Trophoblast cell (in vitro differentiated cells and primary cell): ENCODE results near the gene MSL3.

ENCODE experiments used
- DNase-seq, 2 donors: peaks; one replicate each; pipeline ENCODE4 v3.0.0-alpha.2; 2016
- H2AFZ ChIP-seq: 2 replicates; pipeline ENCODE4 v1.6.1; 2013; ENCODE audit warnings: low read length, moderate library complexity, mild to moderate bottlenecking; ENCODE audit not compliant: insufficient read depth, poor library complexity
- H2AK5ac ChIP-seq: 2 replicates; pipeline ENCODE4 v1.6.1; 2013; ENCODE audit warnings: mild to moderate bottlenecking, low read length
- H2BK120ac ChIP-seq: 2 replicates; pipeline ENCODE4 v1.6.1; 2013; ENCODE audit warnings: low read length, mild to moderate bottlenecking, moderate library complexity; ENCODE audit not compliant: insufficient read depth, poor library complexity
- H2BK12ac ChIP-seq: 2 replicates; pipeline ENCODE4 v1.6.1; 2013; ENCODE audit warnings: mild to moderate bottlenecking, low read length, moderate library complexity
- H2BK5ac ChIP-seq: 2 replicates; pipeline ENCODE4 v1.6.1; 2013; ENCODE audit warnings: low read length, low read depth, moderate library complexity, mild to moderate bottlenecking; ENCODE audit not compliant: poor library complexity
- H3K14ac ChIP-seq: 2 replicates; pipeline ENCODE4 v1.6.1; 2013; ENCODE audit warnings: mild to moderate bottlenecking, low read length
- H3K18ac ChIP-seq: 2 replicates; pipeline ENCODE4 v1.6.1; 2013; ENCODE audit warnings: mild to moderate bottlenecking, low read length
- H3K23ac ChIP-seq: 2 replicates; pipeline ENCODE4 v1.6.1; 2013; ENCODE audit warnings: low read length
- H3K27ac ChIP-seq: 2 replicates; pipeline ENCODE4 v1.5.1; 2013; ENCODE audit warnings: low read depth, mild to moderate bottlenecking, inconsistent platforms, low read length, moderate library complexity
- H3K27me3 ChIP-seq: 2 replicates; pipeline ENCODE4 v1.6.1; 2013; ENCODE audit warnings: inconsistent platforms, mild to moderate bottlenecking, low read length, moderate library complexity; ENCODE audit not compliant: insufficient read depth
- H3K36me3 ChIP-seq, 2 experiments: 1 replicate in 1 of 2; 2 replicates in 1 of 2; pipeline ENCODE4 v1.6.1; 2013; ENCODE audit warnings: low read length in 2 of 2, mild to moderate bottlenecking in 2 of 2, moderate library complexity in 1 of 2; ENCODE audit not compliant: insufficient read depth in 2 of 2, control insufficient read depth in 1 of 2
- H3K4ac ChIP-seq: 2 replicates; pipeline ENCODE4 v1.6.1; 2013; ENCODE audit warnings: low read depth, mild to moderate bottlenecking, low read length, moderate library complexity
- H3K4me1 ChIP-seq, 2 experiments: 1 replicate in 1 of 2; 2 replicates in 1 of 2; pipeline ENCODE4 v1.6.1; 2013; ENCODE audit warnings: low read length in 2 of 2, mild to moderate bottlenecking in 2 of 2, moderate library complexity in 1 of 2; ENCODE audit not compliant: insufficient read depth in 2 of 2, control insufficient read depth in 1 of 2
- H3K4me2 ChIP-seq: 2 replicates; pipeline ENCODE4 v1.6.1; 2013; ENCODE audit warnings: inconsistent platforms, mild to moderate bottlenecking, low read length, moderate library complexity
- H3K4me3 ChIP-seq: 2 replicates; pipeline ENCODE4 v1.5.1; 2013; ENCODE audit warnings: mild to moderate bottlenecking, low read depth, low read length, inconsistent platforms
- H3K79me1 ChIP-seq: one replicate; pipeline ENCODE4 v1.6.1; 2013; ENCODE audit warnings: low read length
- H3K79me2 ChIP-seq: 2 replicates; pipeline ENCODE4 v1.6.1; 2013; ENCODE audit warnings: low read length, mild to moderate bottlenecking; ENCODE audit not compliant: control insufficient read depth, insufficient read depth, poor library complexity
- H3K9ac ChIP-seq: 2 replicates; pipeline ENCODE4 v1.6.1; 2013; ENCODE audit warnings: mild to moderate bottlenecking, low read length
- H3K9me3 ChIP-seq: 2 replicates; pipeline ENCODE4 v1.6.1; 2013; ENCODE audit warnings: low read depth, mild to moderate bottlenecking, control low read depth, inconsistent platforms, low read length; ENCODE audit not compliant: insufficient read depth
- H4K12ac ChIP-seq: 2 replicates; pipeline ENCODE4 v1.6.1; 2013; ENCODE audit warnings: low read depth, mild to moderate bottlenecking, low read length, moderate library complexity
- H4K8ac ChIP-seq: 2 replicates; pipeline ENCODE4 v1.6.1; 2013; ENCODE audit warnings: low read depth, mild to moderate bottlenecking, low read length, moderate library complexity
- H4K91ac ChIP-seq: one replicate; pipeline ENCODE4 v1.6.1; 2013; ENCODE audit warnings: low read depth, mild to moderate bottlenecking, low read length, moderate library complexity
- WGBS: extraction: QIAGEN DNeasy Blood & Tissue Kit; methylation state at CpG from one replicate; pipeline ENCODE4 v1.1.7; 2013; ENCODE audit warnings: missing lambda C conversion rate; ENCODE audit not compliant: insufficient read length, insufficient coverage; ENCODE audit errors: extremely low coverage; 5-methylcytosine and 5-hydroxymethylcytosine counted together

The MSL3 gene

GRCh38 chrX:11759461-11760311 is 1.6 kb downstream of the MSL3 start:
- no CpG with 5 or more reads among the region's 13 CpGs for WGBS
- Histone ChIP-seq H3K4ac (no peak overlapping the region), H4K8ac (no peak overlapping the region), H3K36me3 (peaks cover 11 to 22% of the 10 kb centered on the region in 2 experiments), H3K23ac (no peak overlapping the region), H2BK12ac (no peak overlapping the region), H3K4me3 (peak overlapping the region; percentile 95), H2BK5ac (no peak overlapping the region), H3K27me3 (no peaks in the 10 kb centered on the region), H2BK120ac (no peak overlapping the region), H3K18ac (no peak overlapping the region), H3K79me2 (peaks cover 5% of the 10 kb centered on the region), H3K27ac (no peak overlapping the region), H3K9ac (no peak overlapping the region), H2AK5ac (no peak overlapping the region), H4K91ac (no peak overlapping the region), H3K4me1 (peaks cover 2 to 8% of the 10 kb centered on the region in 2 experiments), H3K9me3 (no peaks in the 10 kb centered on the region), H4K12ac (no peak overlapping the region), H3K79me1 (peaks cover 13% of the 10 kb centered on the region), H2AFZ (no peak overlapping the region), H3K14ac (no peak overlapping the region), H3K4me2 (peak overlapping the region; percentile 97)
- peak; percentile 78 to 80 for DNase-seq

GRCh38 chrX:11760958-11761357 is 2.9 kb downstream of the MSL3 start:
- H2BK5ac ChIP-seq, result no peak overlapping the region
- peaks cover 20 to 33% of the 10 kb centered on the region in 2 experiments for H3K36me3 ChIP-seq
- H3K9ac ChIP-seq, result no peak overlapping the region
- H3K79me2 ChIP-seq, result peaks cover 5% of the 10 kb centered on the region
- no peak overlapping the region for H2BK12ac ChIP-seq
- no peak for DNase-seq
- H2BK120ac ChIP-seq, result no peak overlapping the region
- H3K27ac ChIP-seq, result no peak overlapping the region
- no peak overlapping the region for H4K91ac ChIP-seq
- peaks cover 13% of the 10 kb centered on the region for H3K79me1 ChIP-seq
- peaks cover 2 to 8% of the 10 kb centered on the region in 2 experiments for H3K4me1 ChIP-seq
- H3K23ac ChIP-seq, result no peak overlapping the region
- H3K4ac ChIP-seq, result no peak overlapping the region
- no peak overlapping the region for H3K18ac ChIP-seq
- H4K8ac ChIP-seq, result no peak overlapping the region
- H2AK5ac ChIP-seq, result no peak overlapping the region
- no CpG with 5 or more reads among the region's 3 CpGs for WGBS
- H3K4me3 ChIP-seq, result no peak overlapping the region
- no peak overlapping the region for H3K14ac ChIP-seq
- no peaks in the 10 kb centered on the region for H3K27me3 ChIP-seq
- no peaks in the 10 kb centered on the region for H3K9me3 ChIP-seq
- H2AFZ ChIP-seq, result no peak overlapping the region
- H4K12ac ChIP-seq, result no peak overlapping the region
- no peak overlapping the region for H3K4me2 ChIP-seq

- Histone ChIP-seq H3K4me1 (no peaks in the 10 kb centered on the region), H2AK5ac (no peak overlapping the region), H2BK120ac (no peak overlapping the region), H2BK12ac (no peak overlapping the region), H3K4me2 (no peak overlapping the region), H3K9me3 (no peaks in the 10 kb centered on the region), H3K27ac (no peak overlapping the region), H3K79me1 (no peaks in the 10 kb centered on the region), H4K8ac (no peak overlapping the region), H2BK5ac (no peak overlapping the region), H3K9ac (no peak overlapping the region), H2AFZ (no peak overlapping the region), H4K91ac (no peak overlapping the region), H3K14ac (no peak overlapping the region), H4K12ac (no peak overlapping the region), H3K4me3 (no peak overlapping the region), H3K4ac (no peak overlapping the region), H3K23ac (no peak overlapping the region), H3K18ac (no peak overlapping the region), H3K27me3 (no peaks in the 10 kb centered on the region), H3K79me2 (no peaks in the 10 kb centered on the region), H3K36me3 (peaks cover 28 to 43% of the 10 kb centered on the region in 2 experiments)
- WGBS, result no CpG with 5 or more reads among the region's 8 CpGs
- no peak for DNase-seq
These were observed 6.6 kb downstream of the MSL3 start for GRCh38 chrX:11764602-11765067.

DNA sequence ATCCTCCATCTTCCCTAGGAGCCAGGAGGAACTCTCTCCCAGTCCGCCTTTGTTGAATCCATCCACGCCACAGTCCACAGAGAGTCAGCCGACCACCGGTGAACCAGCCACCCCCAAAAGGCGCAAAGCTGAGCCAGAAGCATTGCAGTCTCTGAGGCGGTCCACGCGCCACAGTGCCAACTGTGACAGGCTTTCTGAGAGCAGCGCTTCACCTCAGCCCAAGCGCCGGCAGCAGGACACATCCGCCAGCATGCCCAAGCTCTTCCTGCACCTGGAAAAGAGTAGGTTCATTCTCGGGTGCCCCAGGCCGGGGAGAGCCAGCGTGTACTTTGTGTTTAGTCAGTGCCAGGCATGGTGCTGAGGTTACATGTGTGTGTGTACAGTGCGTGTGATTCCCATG is 7.4 kb downstream of the MSL3 start:
- H2BK12ac ChIP-seq, result no peak overlapping the region
- no peak overlapping the region for H3K4me2 ChIP-seq
- H3K18ac ChIP-seq, result no peak overlapping the region
- H3K27me3 ChIP-seq, result no peaks in the 10 kb centered on the region
- H3K9ac ChIP-seq, result no peak overlapping the region
- no peak overlapping the region for H2BK5ac ChIP-seq
- H3K4me1 ChIP-seq, result no peaks in the 10 kb centered on the region
- H2BK120ac ChIP-seq, result no peak overlapping the region
- H3K27ac ChIP-seq, result no peak overlapping the region
- no peaks in the 10 kb centered on the region for H3K79me2 ChIP-seq
- no peak overlapping the region for H4K91ac ChIP-seq
- no peak overlapping the region for H3K14ac ChIP-seq
- H3K36me3 ChIP-seq, result peaks cover 28 to 44% of the 10 kb centered on the region in 2 experiments
- no peak overlapping the region for H4K8ac ChIP-seq
- no peak for DNase-seq
- H4K12ac ChIP-seq, result no peak overlapping the region
- H3K79me1 ChIP-seq, result no peaks in the 10 kb centered on the region
- no peak overlapping the region for H2AK5ac ChIP-seq
- H3K4me3 ChIP-seq, result no peak overlapping the region
- H3K9me3 ChIP-seq, result no peaks in the 10 kb centered on the region
- no CpG with 5 or more reads among the region's 16 CpGs for WGBS
- H3K4ac ChIP-seq, result no peak overlapping the region
- no peak overlapping the region for H3K23ac ChIP-seq
- no peak overlapping the region for H2AFZ ChIP-seq
